H9 (cell line): Measurements from ENCODE around the gene ATF7. TPM values are rescaled to one million over a fixed set of nuclear protein-coding genes. Genes with fewer than 3 reads are reported as not detected.
"Not testable (repeated sequence)": the region's sequence is repeated elsewhere in the genome, so short reads cannot be mapped to it uniquely, and the experiment has no call there.

Experiments
- DNase-seq: peaks from one replicate; pipeline ENCODE4 v3.0.0-alpha.2; 2017
- H2AFZ ChIP-seq: one replicate; pipeline ENCODE4 v1.6.1; 2013; ENCODE audit warnings: mild to moderate bottlenecking, low read length, control low read depth, moderate library complexity
- H2AK5ac ChIP-seq: 2 replicates; pipeline ENCODE4 v1.6.1; 2013; ENCODE audit warnings: low read length, control low read depth, mixed read lengths; ENCODE audit not compliant: insufficient read length
- H2BK120ac ChIP-seq: one replicate; pipeline ENCODE4 v1.6.1; 2013; ENCODE audit warnings: low read depth, mild to moderate bottlenecking, low read length, control low read depth, inconsistent platforms; ENCODE audit not compliant: poor library complexity, severe bottlenecking
- H2BK12ac ChIP-seq: 2 replicates; pipeline ENCODE4 v1.6.1; 2013; ENCODE audit warnings: low read length, control low read depth, mixed read lengths, low read depth; ENCODE audit not compliant: insufficient read length
- H2BK15ac ChIP-seq: 2 replicates; pipeline ENCODE4 v1.6.1; 2013; ENCODE audit warnings: low read depth, low read length, control low read depth
- H2BK20ac ChIP-seq: one replicate; pipeline ENCODE4 v1.6.1; 2013; ENCODE audit warnings: low read depth, mild to moderate bottlenecking, low read length, control low read depth, inconsistent platforms; ENCODE audit not compliant: poor library complexity, severe bottlenecking
- H2BK5ac ChIP-seq: 2 replicates; pipeline ENCODE4 v1.6.1; 2013; ENCODE audit warnings: low read length, control low read depth, mixed read lengths; ENCODE audit not compliant: insufficient read length
- H3K14ac ChIP-seq: 2 replicates; pipeline ENCODE4 v1.6.1; 2013; ENCODE audit warnings: low read length, control low read depth; ENCODE audit not compliant: insufficient read depth
- H3K18ac ChIP-seq: 2 replicates; pipeline ENCODE4 v1.6.1; 2013; ENCODE audit warnings: low read depth, mild to moderate bottlenecking, mixed read lengths, low read length, control low read depth; ENCODE audit not compliant: insufficient read length
- H3K23ac ChIP-seq: 2 replicates; pipeline ENCODE4 v1.6.1; 2013; ENCODE audit warnings: low read length, control low read depth, mixed read lengths, low read depth; ENCODE audit not compliant: insufficient read length
- H3K23me2 ChIP-seq: 2 replicates; pipeline ENCODE4 v1.6.1; 2013; ENCODE audit warnings: low read depth, mild to moderate bottlenecking, mixed read lengths, low read length, control low read depth; ENCODE audit not compliant: insufficient read length, poor library complexity, severe bottlenecking
- H3K27ac ChIP-seq: 2 replicates; pipeline ENCODE4 v1.5.1; 2013; ENCODE audit warnings: low read length, control low read depth, mixed read lengths, low read depth; ENCODE audit not compliant: insufficient read length
- H3K27me3 ChIP-seq: 2 replicates; pipeline ENCODE4 v1.6.1; 2013; ENCODE audit warnings: low read length, control low read depth, inconsistent platforms; ENCODE audit not compliant: insufficient read depth
- H3K4ac ChIP-seq: 2 replicates; pipeline ENCODE4 v1.6.1; 2013; ENCODE audit warnings: low read depth, mild to moderate bottlenecking, control low read depth, inconsistent platforms, low read length, moderate library complexity
- H3K4me1 ChIP-seq: 2 replicates; pipeline ENCODE4 v1.6.1; 2013; ENCODE audit warnings: low read length, control low read depth, inconsistent platforms; ENCODE audit not compliant: insufficient read depth
- H3K4me2 ChIP-seq: 2 replicates; pipeline ENCODE4 v1.6.1; 2013; ENCODE audit warnings: low read length, control low read depth, mixed read lengths; ENCODE audit not compliant: insufficient read length, insufficient read depth
- H3K56ac ChIP-seq: 2 replicates; pipeline ENCODE4 v1.6.1; 2013; ENCODE audit warnings: low read depth, mild to moderate bottlenecking, mixed read lengths, low read length, control low read depth; ENCODE audit not compliant: insufficient read length
- H3K79me1 ChIP-seq: 2 replicates; pipeline ENCODE4 v1.6.1; 2013; ENCODE audit warnings: low read depth, mild to moderate bottlenecking, moderate library complexity, low read length, control low read depth, inconsistent platforms; ENCODE audit not compliant: insufficient read depth, poor library complexity, severe bottlenecking
- H3K79me2 ChIP-seq: 2 replicates; pipeline ENCODE4 v1.6.1; 2013; ENCODE audit warnings: low read length, control low read depth, inconsistent platforms; ENCODE audit not compliant: insufficient read depth
- H3K9ac ChIP-seq: 2 replicates; pipeline ENCODE4 v1.6.1; 2013; ENCODE audit warnings: low read length, control low read depth, mixed read lengths; ENCODE audit not compliant: insufficient read length; ENCODE audit errors: extremely low read depth
- H3K9me3 ChIP-seq: one replicate; pipeline ENCODE4 v1.6.1; 2013; ENCODE audit warnings: low read depth, low read length, inconsistent platforms; ENCODE audit not compliant: control insufficient read depth
- H3T11ph ChIP-seq: one replicate; pipeline ENCODE4 v1.6.1; 2013; ENCODE audit warnings: mild to moderate bottlenecking, low read length, control low read depth, inconsistent platforms
- H4K20me1 ChIP-seq: one replicate; pipeline ENCODE4 v1.6.1; 2013; ENCODE audit not compliant: control insufficient read depth, insufficient read length, insufficient read depth
- H4K5ac ChIP-seq: 2 replicates; pipeline ENCODE4 v1.6.1; 2013; ENCODE audit warnings: low read depth, mild to moderate bottlenecking, mixed read lengths, low read length, control low read depth; ENCODE audit not compliant: insufficient read length
- H4K8ac ChIP-seq: replicated peaks from 2 replicates; pipeline ENCODE4 v1.6.1; 2013; ENCODE audit warnings: low read length, control low read depth, mixed read lengths, low read depth; ENCODE audit not compliant: insufficient read length
- H4K91ac ChIP-seq: 2 replicates; pipeline ENCODE4 v1.6.1; 2013; ENCODE audit warnings: low read depth, mild to moderate bottlenecking, moderate library complexity, mixed read lengths, low read length, control low read depth; ENCODE audit not compliant: insufficient read length
- H3K27ac Mint-ChIP-seq, 3 experiments: 2 replicates in 2 of 3; 3 replicates in 1 of 3; pipeline ENCODE4 v1.8.0; 2020 to 2021; ENCODE audit warnings: mixed read lengths in 3 of 3, mild to moderate bottlenecking in 1 of 3, moderate library complexity in 1 of 3
- H3K27me3 Mint-ChIP-seq: 2 replicates; pipeline ENCODE4 v1.8.0; 2021; ENCODE audit warnings: low read depth, mild to moderate bottlenecking, moderate library complexity, mixed read lengths
- H3K36me3 Mint-ChIP-seq, 3 experiments: 2 replicates in 2 of 3; 3 replicates in 1 of 3; pipeline ENCODE4 v1.8.0; 2020 to 2021; ENCODE audit warnings: low read depth in 3 of 3, mixed read lengths in 3 of 3; ENCODE audit not compliant: insufficient read depth in 1 of 3
- H3K4me1 Mint-ChIP-seq, 2 experiments: 2 replicates each; pipeline ENCODE4 v1.8.0; 2020; ENCODE audit warnings: mixed read lengths in 2 of 2
- H3K4me3 Mint-ChIP-seq, 2 experiments: 2 replicates in 1 of 2; 3 replicates in 1 of 2; pipeline ENCODE4 v1.8.0; 2020 to 2021; ENCODE audit warnings: mild to moderate bottlenecking in 2 of 2, mixed read lengths in 2 of 2, moderate library complexity in 1 of 2
- H3K9me3 Mint-ChIP-seq, 2 experiments: 2 replicates in 1 of 2; 3 replicates in 1 of 2; pipeline ENCODE4 v1.8.0; 2020; ENCODE audit warnings: mild to moderate bottlenecking in 2 of 2, mixed read lengths in 2 of 2, moderate library complexity in 1 of 2
- CTCF ChIP-seq: fragments of 200-600 bp; sonication (generic); conservative IDR thresholded peaks from 3 replicates; pipeline ENCODE4 v1.8.0; 2021; ENCODE audit warnings: antibody characterized with exemption, mild to moderate bottlenecking
- WGBS: extraction: QIAGEN DNeasy Blood & Tissue Kit; methylation state at CpG from one replicate; pipeline ENCODE4 v1.1.7; 2013; ENCODE audit warnings: missing lambda C conversion rate, low lambda C conversion rate, mixed read lengths; ENCODE audit not compliant: insufficient read length; ENCODE audit errors: extremely low coverage; 5-methylcytosine and 5-hydroxymethylcytosine counted together
- total RNA-seq: library from RNA; stranded (reverse); gene quantifications from 2 replicates; pipeline ENCODE4 v1.2.1, GENCODE V29; 2021

The ATF7 gene
- total RNA-seq, 1 experiment from 2014 or later = 17.7 TPM

- Histone ChIP-seq H2BK12ac (no peak overlapping the region), H3K79me2 (no peaks in the 10 kb centered on the region), H2BK120ac (no peak overlapping the region), H3K4me1 (no peaks in the 10 kb centered on the region), H2BK15ac (no peak overlapping the region), H2AK5ac (no peak overlapping the region), H2BK20ac (no peak overlapping the region), H4K20me1 (no peaks in the 10 kb centered on the region), H3K27ac (no peak overlapping the region), H3K79me1 (no peaks in the 10 kb centered on the region), H4K8ac (no peak overlapping the region), H3K27me3 (no peaks in the 10 kb centered on the region), H4K91ac (no peak overlapping the region), H2AFZ (no peak overlapping the region), H3K14ac (no peak overlapping the region), H3K9ac (no peak overlapping the region), H3K56ac (no peak overlapping the region), H4K5ac (no peak overlapping the region), H3K23ac (no peak overlapping the region), H3T11ph (no peak overlapping the region), H3K4ac (no peak overlapping the region), H2BK5ac (no peak overlapping the region), H3K23me2 (no peaks in the 10 kb centered on the region), H3K18ac (no peak overlapping the region), H3K4me2 (no peak overlapping the region), H3K9me3 (no peaks in the 10 kb centered on the region)
- WGBS = no CpG with 5 or more reads among the region's 1 CpG
- DNase-seq = no peak
- Mint-ChIP-seq H3K27ac (peak overlapping the region in 1 of 3 experiments; percentile 44; a peak in 1 of 7 replicates), H3K4me1 (peaks cover 0 to under 1% of the 10 kb centered on the region in 2 experiments; a peak in 2 of 4 replicates), H3K9me3 (no peaks in the 10 kb centered on the region), H3K36me3 (no peaks in the 10 kb centered on the region), H3K27me3 (no peaks in the 10 kb centered on the region), H3K4me3 (no peak overlapping the region)
- TF ChIP-seq CTCF = no peak
These were observed 25.6 kb upstream of the ATF7 start for GRCh38 chr12:53651737-53652136.

GRCh38 chr12:53646300-53646699, 20.1 kb upstream of the ATF7 start:
- H3K18ac ChIP-seq, H3K56ac ChIP-seq, H3T11ph ChIP-seq, H3K36me3 Mint-ChIP-seq, H3K4me3 Mint-ChIP-seq, H3K9me3 Mint-ChIP-seq, H3K79me2 ChIP-seq, H2BK5ac ChIP-seq, H3K23ac ChIP-seq, H2AFZ ChIP-seq, H3K9ac ChIP-seq, H3K14ac ChIP-seq, H3K79me1 ChIP-seq, H4K91ac ChIP-seq, H3K27ac Mint-ChIP-seq, H4K20me1 ChIP-seq, H3K27ac ChIP-seq, H3K4me1 ChIP-seq, H2BK120ac ChIP-seq, H4K8ac ChIP-seq, H3K4ac ChIP-seq, H2BK15ac ChIP-seq, H3K27me3 Mint-ChIP-seq, H3K9me3 ChIP-seq, H3K23me2 ChIP-seq, H3K27me3 ChIP-seq, H3K4me1 Mint-ChIP-seq, DNase-seq, H2BK12ac ChIP-seq, H2BK20ac ChIP-seq, H3K4me2 ChIP-seq, H4K5ac ChIP-seq, H2AK5ac ChIP-seq: not testable (repeated sequence)
- WGBS = no CpG with 5 or more reads among the region's 4 CpGs
